T-helper 2 cell treated with Interferon-gamma antibody and Interleukin-4, amounts not matched to agents 5 μg/mL and 100 μg/mL, for 36 hours (primary cell): ENCODE data around the gene ANKRD27.
A peak's percentile ranks its signal among the peaks of the same experiment; 100 is the strongest.
"Not testable (repeated sequence)": the region's sequence is repeated elsewhere in the genome, so short reads cannot be mapped to it uniquely, and the experiment has no call there.

ENCODE experiments used
- DNase-seq: peaks from one replicate; pipeline ENCODE4 v3.0.0; 2021; ENCODE audit warnings: low spot score
- H3K27ac Mint-ChIP-seq: one replicate; pipeline ENCODE4 v1.8.0; 2021; ENCODE audit warnings: mild to moderate bottlenecking, mixed read lengths
- H3K27me3 Mint-ChIP-seq: one replicate; pipeline ENCODE4 v1.8.0; 2021; ENCODE audit warnings: low read depth, mixed read lengths
- H3K36me3 Mint-ChIP-seq: one replicate; pipeline ENCODE4 v1.8.0; 2021; ENCODE audit warnings: low read depth, mixed read lengths
- H3K4me1 Mint-ChIP-seq: one replicate; pipeline ENCODE4 v1.8.0; 2021; ENCODE audit warnings: low read depth, mixed read lengths
- H3K4me3 Mint-ChIP-seq: one replicate; pipeline ENCODE4 v1.8.0; 2022; ENCODE audit warnings: mild to moderate bottlenecking, moderate library complexity, mixed read lengths
- H3K9me3 Mint-ChIP-seq: one replicate; pipeline ENCODE4 v1.8.0; 2021; ENCODE audit warnings: mixed read lengths

The ANKRD27 gene

DNA sequence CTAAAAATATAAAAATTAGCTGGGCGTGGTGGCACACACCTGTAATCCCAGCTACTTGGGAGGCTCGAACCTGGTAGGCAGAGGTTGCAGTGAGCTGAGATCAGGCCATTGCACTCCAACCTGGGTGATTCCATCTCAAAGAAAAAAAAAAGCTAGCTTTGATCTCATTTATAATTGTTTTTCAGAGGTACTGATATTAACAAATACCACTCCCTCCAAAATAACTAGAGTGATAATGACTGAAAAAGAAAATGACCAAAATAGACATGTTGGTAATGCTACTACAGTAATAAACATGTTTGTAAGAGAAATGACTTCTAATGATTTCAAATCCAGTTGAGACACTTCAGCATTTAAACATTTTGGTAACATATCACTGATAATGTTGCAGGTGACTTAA lies 81.0 kb downstream of the ANKRD27 start:
- H3K36me3 Mint-ChIP-seq, result peaks cover 49% of the 10 kb centered on the region
- H3K4me1 Mint-ChIP-seq, result peaks cover 2% of the 10 kb centered on the region
- H3K27me3 Mint-ChIP-seq, result no peaks in the 10 kb centered on the region
- no peaks in the 10 kb centered on the region for H3K9me3 Mint-ChIP-seq
- no peak overlapping the region for H3K27ac Mint-ChIP-seq
- no peak overlapping the region for H3K4me3 Mint-ChIP-seq
- no peak for DNase-seq

DNA sequence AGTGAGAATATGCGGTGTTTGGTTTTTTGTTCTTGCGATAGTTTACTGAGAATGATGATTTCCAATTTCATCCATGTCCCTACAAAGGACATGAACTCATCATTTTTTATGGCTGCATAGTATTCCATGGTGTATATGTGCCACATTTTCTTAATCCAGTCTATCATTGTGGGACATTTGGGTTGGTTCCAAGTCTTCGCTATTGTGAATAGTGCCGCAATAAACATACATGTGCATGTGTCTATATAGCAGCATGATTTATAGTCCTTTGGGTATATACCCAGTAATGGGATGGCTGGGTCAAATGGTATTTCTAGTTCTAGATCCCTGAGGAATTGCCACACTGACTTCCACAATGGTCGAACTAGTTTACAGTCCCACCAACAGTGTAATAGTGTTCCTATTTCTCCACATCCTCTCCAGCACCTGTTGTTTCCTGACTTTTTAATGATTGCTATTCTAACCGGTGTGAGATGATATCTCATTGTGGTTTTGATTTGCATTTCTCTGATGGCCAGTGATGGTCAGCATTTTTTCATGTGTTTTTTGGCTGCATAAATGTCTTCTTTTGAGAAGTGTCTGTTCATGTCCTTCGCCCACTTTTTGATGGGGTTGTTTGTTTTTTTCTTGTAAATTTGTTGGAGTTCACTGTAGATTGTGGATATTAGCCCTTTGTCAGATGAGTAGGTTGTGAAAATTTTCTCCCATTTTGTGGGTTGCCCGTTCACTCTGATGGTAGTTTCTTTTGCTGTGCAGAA lies 87.1 kb downstream of the ANKRD27 start:
- peaks cover 54% of the 10 kb centered on the region for H3K36me3 Mint-ChIP-seq
- H3K4me1 Mint-ChIP-seq, result peaks cover 12% of the 10 kb centered on the region
- not testable (repeated sequence) for DNase-seq, H3K4me3 Mint-ChIP-seq, H3K27ac Mint-ChIP-seq, H3K27me3 Mint-ChIP-seq, H3K9me3 Mint-ChIP-seq

DNA sequence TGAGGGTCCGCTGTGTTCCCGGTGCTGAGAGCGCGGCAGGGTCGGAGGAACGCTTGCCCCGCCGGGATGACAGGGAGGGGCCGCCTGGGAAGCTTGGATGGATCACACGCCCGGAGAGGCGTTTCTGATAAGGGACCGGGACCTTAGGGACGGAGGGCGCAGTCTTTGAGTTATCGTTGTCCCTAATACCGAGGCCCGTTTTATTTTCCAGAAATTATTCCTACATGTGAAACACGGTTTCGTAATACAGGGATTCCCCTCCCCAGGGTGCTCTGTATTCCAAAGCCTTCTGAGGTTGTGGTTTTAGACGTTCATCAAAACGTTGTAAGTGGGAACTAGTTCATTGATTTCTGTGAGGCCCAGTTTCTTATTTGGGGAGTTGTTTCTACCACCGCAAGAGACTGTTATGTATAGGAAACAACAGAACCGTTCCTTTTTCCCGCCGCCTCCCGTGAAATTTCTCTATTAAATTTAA lies 93.2 kb downstream of the ANKRD27 start:
- Mint-ChIP-seq H3K27me3 (peaks cover 11% of the 10 kb centered on the region), H3K36me3 (peaks cover 28% of the 10 kb centered on the region)
- DNase-seq, result no peak

DNA sequence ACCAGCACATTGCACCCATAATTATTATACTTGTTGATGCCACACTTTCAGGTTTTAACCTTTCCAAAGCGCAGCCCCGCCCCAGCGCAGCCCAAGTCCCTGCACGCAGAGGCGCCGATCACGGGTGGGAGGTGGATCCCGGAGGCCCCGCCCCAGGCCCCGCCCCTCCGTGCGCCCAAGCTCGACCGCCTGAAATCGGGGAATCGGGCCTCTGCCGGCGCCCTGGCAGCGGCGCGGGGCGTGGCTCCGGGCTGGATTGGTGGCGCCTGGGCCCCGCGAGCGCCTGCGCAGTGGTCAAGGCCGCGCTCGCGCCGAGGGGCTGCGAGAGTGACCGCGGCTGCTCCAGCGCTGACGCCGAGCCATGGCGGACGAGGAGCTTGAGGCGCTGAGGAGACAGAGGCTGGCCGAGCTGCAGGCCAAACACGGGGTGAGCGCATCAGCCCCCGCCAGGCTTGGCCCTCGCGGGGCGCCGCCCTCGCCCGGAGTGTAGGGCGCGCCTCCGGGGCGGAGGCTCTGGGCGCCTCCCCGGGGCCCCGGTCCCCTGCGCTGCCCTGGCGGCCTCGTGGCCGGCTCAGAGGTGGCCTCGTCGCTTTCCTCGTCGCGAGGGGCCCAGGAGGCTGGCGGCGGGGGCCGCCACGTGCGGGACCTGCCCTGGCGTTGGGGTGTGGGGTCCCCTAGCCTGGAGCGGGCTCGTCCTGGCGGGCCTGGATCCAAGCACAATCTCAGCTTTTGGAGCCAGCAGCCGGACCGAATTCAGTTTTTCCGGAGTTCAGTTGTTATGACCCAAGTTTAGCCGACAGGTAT lies 93.9 kb downstream of the ANKRD27 start, which contains the start of gene PDCD5:
Gene PDCD5, plus strand, starts transcription at position 290 of the 804 bp plus-strand sequence. Its CDS starts 72 bp downstream, at position 362.
- peaks cover 15% of the 10 kb centered on the region for H3K4me1 Mint-ChIP-seq
- H3K27me3 Mint-ChIP-seq, result peaks cover 14% of the 10 kb centered on the region
- no peaks in the 10 kb centered on the region for H3K9me3 Mint-ChIP-seq
- peaks cover 21% of the 10 kb centered on the region for H3K36me3 Mint-ChIP-seq
- peak; percentile 93 for DNase-seq
- peak within 1 kb of the TSS; percentile 92 for H3K4me3 Mint-ChIP-seq
- peak within 1 kb of the TSS; percentile 86 for H3K27ac Mint-ChIP-seq

More for the DNA sequence above, 93.2 kb downstream of the ANKRD27 start:
- H3K9me3 Mint-ChIP-seq, result no peaks in the 10 kb centered on the region
- peak overlapping the region; percentile 92 for H3K4me3 Mint-ChIP-seq
- peaks cover 19% of the 10 kb centered on the region for H3K4me1 Mint-ChIP-seq
- H3K27ac Mint-ChIP-seq, result peak overlapping the region; percentile 79

DNA sequence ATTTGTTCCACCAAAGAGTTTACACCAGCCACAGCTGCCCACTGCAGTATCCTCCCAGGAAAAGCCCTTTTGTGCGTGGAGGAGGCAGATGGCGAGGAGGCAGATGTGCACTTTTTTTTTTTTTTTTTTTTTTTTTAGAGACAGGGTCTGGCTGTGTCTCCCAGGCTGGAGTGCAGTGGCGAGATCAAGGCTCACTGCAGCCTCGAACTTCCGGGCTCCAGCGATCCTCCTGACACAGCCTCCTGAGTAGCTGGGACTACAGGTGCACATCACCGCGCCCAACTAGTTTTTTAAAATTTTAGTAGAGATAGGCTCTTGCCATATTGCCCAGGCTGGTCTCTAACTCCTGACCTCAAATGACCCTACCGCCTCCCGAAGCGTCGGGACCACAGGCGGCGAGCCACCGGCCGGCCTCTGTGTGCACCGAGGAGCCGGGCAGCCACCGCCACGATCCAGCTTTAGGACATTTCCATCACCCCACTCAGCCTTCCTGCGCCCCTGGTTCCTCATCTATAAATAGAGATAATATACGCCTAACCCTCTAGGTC lies 94.6 kb downstream of the ANKRD27 start:
- H3K27ac Mint-ChIP-seq, result peak overlapping the region; percentile 69
- H3K9me3 Mint-ChIP-seq, result no peaks in the 10 kb centered on the region
- H3K36me3 Mint-ChIP-seq, result peaks cover 17% of the 10 kb centered on the region
- H3K27me3 Mint-ChIP-seq, result peaks cover 21% of the 10 kb centered on the region
- DNase-seq, result no peak
- H3K4me1 Mint-ChIP-seq, result peaks cover 15% of the 10 kb centered on the region
- peak overlapping the region; percentile 82 for H3K4me3 Mint-ChIP-seq

DNA sequence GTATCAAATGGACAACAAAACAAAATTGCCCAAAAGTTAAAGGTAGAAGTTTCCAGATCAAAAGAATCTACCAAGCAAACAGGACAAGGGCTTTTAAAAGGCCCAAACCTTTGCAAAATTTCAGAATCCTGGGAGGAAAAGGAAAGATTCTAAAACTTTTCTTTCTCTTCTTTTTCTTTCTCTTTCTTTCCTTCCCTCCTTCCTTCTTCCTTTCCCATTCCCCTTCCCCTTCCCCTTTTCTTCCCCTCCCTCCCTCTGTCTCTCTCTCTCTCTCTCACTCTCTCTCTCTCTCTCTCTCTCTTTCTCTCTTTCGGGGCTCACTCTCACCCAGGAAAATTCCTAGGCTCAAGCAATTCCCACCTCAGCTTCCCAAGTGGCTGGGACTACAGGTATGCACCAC lies 98.2 kb downstream of the ANKRD27 start:
- H3K4me3 Mint-ChIP-seq, result no peak overlapping the region

DNA sequence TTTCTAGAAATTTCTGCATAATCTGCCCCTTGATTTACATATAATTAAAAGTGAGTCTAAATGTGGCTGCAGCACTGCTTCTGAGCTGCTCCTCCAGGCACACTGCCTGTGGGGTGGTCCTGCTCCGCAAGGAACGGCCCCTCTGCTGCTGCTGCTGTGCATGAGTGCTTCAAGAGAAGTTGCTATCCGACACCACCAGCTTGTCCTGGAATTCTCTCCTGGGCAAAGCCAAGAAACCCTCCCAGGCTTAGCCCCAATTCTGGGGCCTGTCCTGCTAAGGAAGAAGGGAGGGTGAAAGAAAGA lies 101.5 kb downstream of the ANKRD27 start:
- H3K4me1 Mint-ChIP-seq, result peaks cover 9% of the 10 kb centered on the region
- H3K27me3 Mint-ChIP-seq, result peaks cover 32% of the 10 kb centered on the region
- H3K4me3 Mint-ChIP-seq, result no peak overlapping the region
- no peak for DNase-seq
- H3K27ac Mint-ChIP-seq, result no peak overlapping the region
- no peaks in the 10 kb centered on the region for H3K36me3 Mint-ChIP-seq
- H3K9me3 Mint-ChIP-seq, result no peaks in the 10 kb centered on the region

More for the DNA sequence above, 98.2 kb downstream of the ANKRD27 start:
- Mint-ChIP-seq H3K27me3 (peaks cover 29% of the 10 kb centered on the region), H3K27ac (no peak overlapping the region), H3K36me3 (no peaks in the 10 kb centered on the region), H3K9me3 (no peaks in the 10 kb centered on the region), H3K4me1 (peaks cover 8% of the 10 kb centered on the region)
- DNase-seq, result no peak

DNA sequence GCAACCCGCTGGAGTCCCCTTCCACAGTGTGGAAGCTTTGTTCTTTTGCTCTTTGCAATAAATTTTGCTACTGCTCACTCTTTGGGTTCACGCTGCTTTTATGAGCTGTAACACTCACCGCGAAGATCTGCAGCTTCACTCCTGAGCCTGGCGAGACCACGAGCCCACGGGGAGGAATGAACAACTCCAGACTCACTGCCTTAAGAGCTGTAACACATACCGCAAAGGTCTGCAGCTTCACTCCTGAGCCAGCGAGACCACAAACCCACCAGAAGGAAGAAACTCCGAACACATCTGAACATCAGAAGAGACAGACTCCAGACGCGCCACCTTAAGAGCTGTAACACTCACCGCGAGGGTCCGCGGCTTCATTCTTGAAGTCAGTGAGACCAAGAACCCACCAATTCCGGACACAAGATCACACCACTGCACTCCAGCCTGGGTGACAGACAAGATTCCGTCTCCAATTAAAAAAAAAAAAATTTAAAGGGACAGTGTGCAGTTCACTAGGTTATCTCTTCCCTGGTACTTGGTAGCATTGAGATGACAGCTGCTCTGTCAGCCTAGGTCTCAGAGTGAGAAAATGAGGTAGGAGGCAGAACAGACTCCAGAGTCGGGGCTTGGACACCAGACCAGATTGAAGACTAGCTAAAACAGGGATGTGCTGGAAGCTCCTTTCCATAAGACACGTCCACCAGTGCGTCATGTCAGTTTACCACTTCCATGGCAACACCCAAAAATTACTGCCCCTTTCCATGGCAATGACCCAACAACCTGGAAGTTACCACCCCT lies 102.1 kb downstream of the ANKRD27 start:
- H3K4me1 Mint-ChIP-seq, H3K36me3 Mint-ChIP-seq, H3K9me3 Mint-ChIP-seq, DNase-seq: not testable (repeated sequence)
- Mint-ChIP-seq H3K27me3 (peaks cover 28% of the 10 kb centered on the region), H3K4me3 (peak overlapping the region; percentile 83), H3K27ac (peak overlapping the region; percentile 3)

DNA sequence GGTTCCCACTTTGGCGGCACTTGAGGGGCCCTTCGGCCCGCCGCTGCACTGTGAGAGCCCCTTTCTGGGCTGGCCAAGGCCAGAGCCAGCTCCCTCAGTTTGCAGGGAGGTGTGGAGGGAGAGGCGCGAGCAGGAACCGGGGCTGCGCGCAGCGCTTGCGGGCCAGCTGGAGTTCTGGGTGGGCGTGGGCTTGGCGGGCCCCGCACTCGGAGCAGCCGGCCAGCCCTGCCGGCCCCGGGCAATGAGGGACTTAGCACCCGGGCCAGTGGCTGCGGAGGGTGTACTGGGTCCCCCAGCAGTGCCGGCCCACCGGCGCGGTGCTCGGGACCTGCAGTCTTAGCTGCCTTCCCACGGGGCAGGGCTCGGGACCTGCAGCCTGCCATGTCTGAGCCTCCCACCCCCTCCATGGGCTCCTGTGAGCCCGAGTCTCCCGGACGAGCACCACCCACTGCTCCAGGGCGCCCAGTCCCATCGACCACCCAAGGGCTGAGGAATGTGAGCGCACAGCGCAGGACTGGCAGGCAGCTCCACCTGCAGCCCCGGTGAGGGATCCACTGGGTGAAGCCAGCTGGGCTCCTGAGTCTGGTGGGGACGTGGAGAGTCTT lies 103.4 kb downstream of the ANKRD27 start:
- not testable (repeated sequence) for H3K4me1 Mint-ChIP-seq, H3K27ac Mint-ChIP-seq, H3K4me3 Mint-ChIP-seq, H3K36me3 Mint-ChIP-seq, DNase-seq, H3K9me3 Mint-ChIP-seq
- peaks cover 22% of the 10 kb centered on the region for H3K27me3 Mint-ChIP-seq

DNA sequence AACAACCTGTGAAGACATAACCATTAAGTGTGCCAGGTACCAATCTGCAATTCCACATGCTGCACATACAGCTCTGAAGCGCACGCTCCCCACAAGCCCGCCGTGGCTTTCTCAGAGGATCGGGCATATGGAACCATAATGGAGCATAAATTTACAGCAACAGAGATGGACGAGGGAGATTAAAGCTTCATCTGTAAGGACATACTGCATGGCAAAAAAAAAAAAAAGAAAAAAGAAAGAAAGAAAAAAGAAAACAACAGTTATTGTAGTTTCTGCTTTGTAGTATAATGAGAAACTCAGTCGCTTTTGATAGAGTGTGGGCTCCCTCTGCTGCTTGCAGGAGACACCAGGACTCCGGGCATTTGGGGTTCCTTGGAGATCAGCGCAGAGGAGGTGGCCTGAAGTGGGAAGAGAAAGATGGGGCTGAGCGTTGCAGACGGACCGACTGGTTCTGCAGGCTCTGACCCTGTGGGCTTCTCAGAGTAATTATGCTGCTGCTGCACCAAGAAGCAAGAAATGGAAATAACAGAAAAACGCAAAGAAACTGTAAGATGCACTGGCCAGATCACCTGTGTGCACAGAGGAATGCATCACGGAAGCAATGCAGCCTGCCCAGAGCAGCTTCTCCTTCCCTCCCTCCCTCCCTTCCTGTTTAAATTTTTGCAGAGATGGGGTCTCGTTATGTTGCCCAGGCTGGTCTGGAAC lies 104.7 kb downstream of the ANKRD27 start:
- H3K27me3 Mint-ChIP-seq, result peaks cover 13% of the 10 kb centered on the region
- peaks cover 9% of the 10 kb centered on the region for H3K4me1 Mint-ChIP-seq
- peak overlapping the region; percentile 5 for H3K4me3 Mint-ChIP-seq
- no peaks in the 10 kb centered on the region for H3K36me3 Mint-ChIP-seq
- peak; percentile 29 for DNase-seq
- H3K9me3 Mint-ChIP-seq, result no peaks in the 10 kb centered on the region
- no peak overlapping the region for H3K27ac Mint-ChIP-seq

DNA sequence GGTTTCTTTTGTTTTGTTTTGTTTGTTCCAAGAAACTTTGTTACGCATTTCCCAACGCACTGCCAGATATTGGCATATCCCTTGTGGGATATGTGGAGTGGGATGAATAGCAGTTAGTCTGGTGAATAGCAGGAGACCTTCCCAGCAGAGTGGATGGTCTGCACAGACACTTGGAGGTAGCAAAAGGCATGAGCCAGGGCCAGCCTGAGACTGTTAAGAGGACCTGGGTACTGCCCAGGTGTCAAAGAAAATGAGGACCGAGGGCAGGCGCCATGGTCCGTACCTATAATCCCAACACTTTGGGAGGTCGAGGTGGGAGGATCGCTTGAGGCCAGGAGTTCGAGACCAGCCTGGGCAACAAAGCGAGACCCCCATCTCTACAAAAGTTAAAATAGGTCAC lies 107.5 kb downstream of the ANKRD27 start:
- Mint-ChIP-seq H3K27me3 (peaks cover 5% of the 10 kb centered on the region), H3K27ac (no peak overlapping the region), H3K4me3 (no peak overlapping the region), H3K36me3 (no peaks in the 10 kb centered on the region), H3K4me1 (peaks cover 2% of the 10 kb centered on the region), H3K9me3 (no peaks in the 10 kb centered on the region)
- DNase-seq, result no peak

DNA sequence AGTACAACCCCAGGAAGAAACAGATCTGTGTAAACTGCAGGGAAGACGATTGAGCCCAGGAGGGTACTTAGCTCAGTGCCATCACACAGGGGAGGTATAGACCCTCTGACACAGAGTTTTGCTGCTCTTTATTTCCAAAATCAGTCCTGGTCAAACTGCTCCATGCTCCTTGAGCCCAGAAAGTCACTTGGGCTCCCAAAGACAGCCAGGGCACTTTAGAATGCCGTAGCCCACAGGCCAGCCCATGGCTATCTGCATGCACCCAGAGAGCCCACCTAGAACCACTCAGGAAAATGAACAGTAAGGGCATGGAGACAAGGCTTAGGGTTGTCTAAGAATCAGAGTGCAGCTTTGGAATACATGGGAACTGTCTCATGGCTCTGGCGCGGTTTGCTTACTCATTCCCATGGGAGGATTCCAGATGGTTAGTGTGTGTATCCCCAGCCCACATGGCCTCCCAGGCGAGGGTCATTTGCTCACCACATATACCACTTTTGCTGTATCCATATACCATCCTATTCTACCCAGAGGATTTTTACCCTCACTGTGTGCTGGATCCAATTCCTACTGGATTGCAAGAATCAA lies 108.6 kb downstream of the ANKRD27 start:
- Mint-ChIP-seq H3K4me3 (no peak overlapping the region), H3K36me3 (no peaks in the 10 kb centered on the region), H3K27ac (no peak overlapping the region), H3K9me3 (no peaks in the 10 kb centered on the region), H3K4me1 (peaks cover 1% of the 10 kb centered on the region), H3K27me3 (peaks cover 5% of the 10 kb centered on the region)
- DNase-seq, result no peak
